SK-N-SH (cell line): ENCODE data around the gene NRCAM. TPM values are rescaled to one million over a fixed set of nuclear protein-coding genes. Genes with fewer than 3 reads are reported as not detected.

ENCODE experiments used
- CTCF ChIA-PET: fragments of 300-600, 350-600 bp; formaldehyde crosslinking; extraction: SDS; loops from one replicate; lab custom pipeline; 2021; lab: Yijun Ruan, JAX
- POLR2A ChIA-PET: fragments of 350-600 bp; sonication (Branson Sonifier 250); formaldehyde crosslinking; extraction: SDS; loops from one replicate; lab custom pipeline; 2020; ENCODE audit warnings: antibody characterized with exemption, inconsistent platforms; lab: Yijun Ruan, JAX
- DNase-seq: peaks from one replicate; pipeline ENCODE4 v3.0.0; 2012
- H2AFZ ChIP-seq: fragments of 200-600 bp; sonication (generic); 2 replicates; pipeline ENCODE4 v1.8.1; 2016; ENCODE audit warnings: antibody characterized with exemption, mild to moderate bottlenecking, low read depth
- H3F3A ChIP-seq: fragments of 200-600 bp; sonication (generic); replicated peaks from 2 replicates; pipeline ENCODE3; 2016; ENCODE audit warnings: antibody characterized with exemption, mild to moderate bottlenecking; ENCODE audit not compliant: insufficient read depth
- H3K27ac ChIP-seq, 2 experiments: fragments of 200-500 bp in 1 of 2; fragments of 200-600 bp in 1 of 2; sonication (Bioruptor generic) in 1 of 2; sonication (generic), shearing (Covaris generic) in 1 of 2; 2 replicates each; pipeline versions ENCODE4 v1.5.1 to v1.6.1; 2014 to 2016; ENCODE audit warnings: low read depth in 2 of 2, inconsistent platforms in 1 of 2, low read length in 1 of 2, mild to moderate bottlenecking in 1 of 2, mixed read lengths in 1 of 2
- H3K27me3 ChIP-seq: fragments of 200-600 bp; sonication (generic), shearing (Covaris generic); 2 replicates; pipeline ENCODE4 v1.6.1; 2016; ENCODE audit warnings: mixed run types; ENCODE audit not compliant: insufficient read depth
- H3K36me3 ChIP-seq, 2 experiments: fragments of 200-500 bp in 1 of 2; fragments of 200-600 bp in 1 of 2; sonication (Bioruptor generic) in 1 of 2; sonication (generic) in 1 of 2; replicated peaks in 1 of 2; 2 replicates each; pipeline versions ENCODE3 to v1.5.1; 2014 to 2016; ENCODE audit warnings: low read length in 1 of 2, mild to moderate bottlenecking in 1 of 2; ENCODE audit not compliant: insufficient read depth in 2 of 2, control insufficient read depth in 1 of 2
- H3K4me1 ChIP-seq, 2 experiments: fragments of 200-500 bp in 1 of 2; fragments of 200-600 bp in 1 of 2; sonication (Bioruptor generic) in 1 of 2; sonication (generic), shearing (Covaris generic) in 1 of 2; 2 replicates each; pipeline versions ENCODE4 v1.5.1 to v1.6.1; 2014 to 2016; ENCODE audit warnings: low read depth in 1 of 2, low read length in 1 of 2, mixed run types in 1 of 2; ENCODE audit not compliant: insufficient read depth in 2 of 2, control insufficient read depth in 1 of 2
- H3K4me2 ChIP-seq: fragments of 200-600 bp; sonication (generic), shearing (Covaris generic); 2 replicates; pipeline ENCODE4 v1.6.1; 2017; ENCODE audit warnings: mixed run types
- H3K4me3 ChIP-seq, 2 experiments: fragments of 200-500 bp in 1 of 2; fragments of 200-600 bp in 1 of 2; sonication (Bioruptor generic) in 1 of 2; sonication (generic), shearing (Covaris generic) in 1 of 2; 2 replicates each; pipeline versions ENCODE4 v1.5.1 to v1.8.1; 2014 to 2016; ENCODE audit warnings: low read depth in 2 of 2, inconsistent platforms in 1 of 2, low read length in 1 of 2, mild to moderate bottlenecking in 1 of 2, mixed read lengths in 1 of 2, moderate library complexity in 1 of 2
- H3K79me2 ChIP-seq: fragments of 200-600 bp; sonication (generic); 2 replicates; pipeline ENCODE4 v1.8.1; 2017; ENCODE audit warnings: mild to moderate bottlenecking; ENCODE audit not compliant: insufficient read depth
- H3K9ac ChIP-seq: fragments of 200-600 bp; sonication (generic); 2 replicates; pipeline ENCODE4 v1.6.1; 2017; ENCODE audit warnings: mixed run types
- H3K9me2 ChIP-seq: fragments of 200-600 bp; sonication (generic); 2 replicates; pipeline ENCODE4 v1.6.1; 2017; ENCODE audit warnings: mixed run types
- H3K9me3 ChIP-seq: fragments of 200-600 bp; sonication (generic); 2 replicates; pipeline ENCODE4 v1.6.1; 2017; ENCODE audit warnings: mixed run types, mild to moderate bottlenecking, moderate library complexity
- H4K20me1 ChIP-seq: fragments of 200-600 bp; sonication (generic); 2 replicates; pipeline ENCODE4 v1.6.1; 2017; ENCODE audit warnings: mild to moderate bottlenecking, mixed run types; ENCODE audit not compliant: insufficient read depth
- CTCF ChIP-seq: fragments of 200-600 bp; sonication (generic); IDR thresholded peaks from 2 replicates; pipeline ENCODE4 v1.6.1; 2017; ENCODE audit warnings: antibody characterized with exemption, mild to moderate bottlenecking, moderate library complexity
- ELF1 ChIP-seq: IDR thresholded peaks from 2 replicates; pipeline ENCODE4 v1.4.0; 2012
- EP300 ChIP-seq, 2 experiments: IDR thresholded peaks; 2 replicates each; pipeline versions ENCODE4 v1.4.0 to v1.6.1; 2012; ENCODE audit warnings: borderline replicate concordance in 1 of 2, low read depth in 1 of 2, low read length in 1 of 2
- EZH2phosphoT487 ChIP-seq: fragments of 200-600 bp; sonication (generic); IDR thresholded peaks from 2 replicates; pipeline ENCODE4 v1.6.1; 2017; ENCODE audit warnings: low read depth, mixed run types, mild to moderate bottlenecking, antibody characterized with exemption, moderate library complexity, borderline replicate concordance
- FOSL2 ChIP-seq: IDR thresholded peaks from 2 replicates; pipeline ENCODE4 v1.4.0; 2012; ENCODE audit warnings: low read depth, mild to moderate bottlenecking, moderate library complexity, borderline replicate concordance
- FOXJ3 ChIP-seq: sonication (generic); formaldehyde crosslinking; IDR thresholded peaks from 2 replicates; pipeline ENCODE4 v1.5.1; 2020; ENCODE audit warnings: mild to moderate bottlenecking, missing genetic modification reagents
- GATA2 ChIP-seq: sonication (generic); formaldehyde crosslinking; IDR thresholded peaks from 2 replicates; pipeline ENCODE4 v1.5.0; 2020; ENCODE audit warnings: mild to moderate bottlenecking, missing genetic modification reagents
- IRF3 ChIP-seq: fragments of 150-350 bp; IDR thresholded peaks from 2 replicates; pipeline ENCODE4 v1.6.1; 2016; ENCODE audit warnings: mild to moderate bottlenecking, low read depth, low read length
- JUND ChIP-seq: IDR thresholded peaks from 2 replicates; pipeline ENCODE4 v1.4.0; 2012
- MAX ChIP-seq: IDR thresholded peaks from 2 replicates; pipeline ENCODE4 v1.4.0; 2012; ENCODE audit warnings: low read depth
- MEF2A ChIP-seq: IDR thresholded peaks from 2 replicates; pipeline ENCODE4 v1.4.0; 2012; ENCODE audit warnings: low read depth, borderline replicate concordance
- MXI1 ChIP-seq: IDR thresholded peaks from 2 replicates; pipeline ENCODE4 v1.6.1; 2012; ENCODE audit warnings: mild to moderate bottlenecking, low read depth, low read length, improper control_type of control experiment
- NRF1 ChIP-seq: IDR thresholded peaks from 2 replicates; pipeline ENCODE4 v1.6.1; 2012; ENCODE audit warnings: low read depth, mild to moderate bottlenecking, low read length
- POLR2AphosphoS5 ChIP-seq: IDR thresholded peaks from 2 replicates; pipeline ENCODE4 v1.6.1; 2012; ENCODE audit warnings: low read depth, low read length
- RAD21 ChIP-seq: IDR thresholded peaks from 2 replicates; pipeline ENCODE4 v1.6.1; 2012; ENCODE audit warnings: mild to moderate bottlenecking, low read length
- RCOR1 ChIP-seq: fragments of 150-350 bp; IDR thresholded peaks from 2 replicates; pipeline ENCODE4 v1.6.1; 2017; ENCODE audit warnings: antibody characterized with exemption, low read length
- RFX5 ChIP-seq: IDR thresholded peaks from 2 replicates; pipeline ENCODE4 v1.6.1; 2012; ENCODE audit warnings: mild to moderate bottlenecking, improper control_type of control experiment, low read length
- RXRA ChIP-seq: IDR thresholded peaks from 2 replicates; pipeline ENCODE4 v1.4.0; 2012; ENCODE audit warnings: low read depth, mild to moderate bottlenecking, borderline replicate concordance
- SIN3A ChIP-seq: IDR thresholded peaks from 2 replicates; pipeline ENCODE4 v1.6.1; 2012; ENCODE audit warnings: low read depth, mild to moderate bottlenecking, low read length, moderate library complexity, borderline replicate concordance
- SMC3 ChIP-seq: IDR thresholded peaks from 2 replicates; pipeline ENCODE4 v1.6.1; 2012; ENCODE audit warnings: low read depth, low read length, improper control_type of control experiment
- TCF12 ChIP-seq: IDR thresholded peaks from 2 replicates; pipeline ENCODE4 v1.4.0; 2012
- TEAD4 ChIP-seq: IDR thresholded peaks from 2 replicates; pipeline ENCODE4 v1.4.0; 2012; ENCODE audit warnings: mild to moderate bottlenecking, borderline replicate concordance; ENCODE audit not compliant: insufficient read depth
- ZBTB33 ChIP-seq: IDR thresholded peaks from 2 replicates; pipeline ENCODE4 v1.4.0; 2012; ENCODE audit warnings: low read depth, borderline replicate concordance
- WGBS: methylation state at CpG from one replicate; pipeline ENCODE4 v1.1.6; 2017; ENCODE audit warnings: low lambda C conversion rate; 5-methylcytosine and 5-hydroxymethylcytosine counted together
- polyA plus RNA-seq, 3 experiments: library from polyadenylated mRNA; depleted of rRNA; stranded (reverse); fragments of >200 nt; gene quantifications; 2 replicates each; pipeline ENCODE4 v1.2.3, GENCODE V29; 2012

NRCAM gene
- polyA plus RNA-seq, 1 of the 3 experiments (the other 2 are of a cell fraction): 1.1 TPM

- WGBS: 60% methylated on average over 3 of the region's 3 CpGs
- no peak overlapping the region for H3K9ac ChIP-seq
- H3K27ac ChIP-seq: no peak overlapping the region
- no peak overlapping the region for H3K4me2 ChIP-seq
- H3K79me2 ChIP-seq: no peaks in the 10 kb centered on the region
- TF ChIP-seq ELF1 (no peak), JUND (no peak), FOXJ3 (no peak), RXRA (no peak), RFX5 (no peak), EP300 (IDR thresholded peaks at IDR 0.05; ENCODE audit: borderline replicate concordance in 1 of 2, low read depth in 1 of 2, low read length in 1 of 2) (no peak)
- ChIA-PET POLR2A (no interaction called here), CTCF (interaction anchor here (1.0 kb wide), 1 partner anchor 16 kb away, joined by 4 read pairs; no protein-coding TSS in a partner anchor)
- peaks cover 0 to 3% of the 10 kb centered on the region in 2 experiments; a peak in 2 of 4 replicates for H3K4me1 ChIP-seq
- H3K36me3 ChIP-seq: no peaks in the 10 kb centered on the region
- H2AFZ ChIP-seq: no peak overlapping the region
- no peaks in the 10 kb centered on the region for H3K27me3 ChIP-seq
- H3K9me3 ChIP-seq: no peaks in the 10 kb centered on the region
- H3K9me2 ChIP-seq: no peaks in the 10 kb centered on the region
- H3F3A ChIP-seq: no peaks in the 10 kb centered on the region
- no peaks in the 10 kb centered on the region for H4K20me1 ChIP-seq
- no peak overlapping the region for H3K4me3 ChIP-seq
- DNase-seq: no peak
These were observed 19.3 kb downstream of the NRCAM start for GRCh38 chr7:108436906-108437305.

- DNase-seq: no peak
- TF ChIP-seq MXI1 (no peak), RAD21 (no peak), TEAD4 (no peak), SIN3A (no peak), POLR2AphosphoS5 (no peak), IRF3 (no peak), EZH2phosphoT487 (no peak), FOSL2 (no peak), ZBTB33 (no peak), RCOR1 (no peak), TCF12 (no peak), CTCF (no peak), GATA2 (CRISPR knock-in tag) (no peak), RXRA (no peak), MAX (no peak), MEF2A (no peak), SMC3 (no peak), NRF1 (no peak)
- Histone ChIP-seq H3F3A (no peaks in the 10 kb centered on the region), H3K27me3 (no peaks in the 10 kb centered on the region; the same call in 1 of the 2 replicates), H2AFZ (no peak overlapping the region), H3K79me2 (no peaks in the 10 kb centered on the region), H3K9ac (no peak overlapping the region), H3K4me3 (no peak overlapping the region), H3K4me2 (no peak overlapping the region), H3K36me3 (no peaks in the 10 kb centered on the region), H3K9me3 (no peaks in the 10 kb centered on the region), H4K20me1 (no peaks in the 10 kb centered on the region), H3K4me1 (no peaks in the 10 kb centered on the region; a peak in 1 of 4 replicates), H3K27ac (no peak overlapping the region), H3K9me2 (no peaks in the 10 kb centered on the region)
- 41% methylated on average over 2 of the region's 2 CpGs for WGBS
- ChIA-PET CTCF (interaction anchor here (1.1 to 1.6 kb wide), 3 partner anchors 9 to 20 kb away, joined by 3 to 4 read pairs (median 3); no protein-coding TSS in a partner anchor), POLR2A (no interaction called here)
These were observed 22.2 kb downstream of the NRCAM start for GRCh38 chr7:108434010-108434409.
